SKM-1 (cell line): ENCODE data around the gene ATL3.
"Not testable (repeated sequence)": the region's sequence is repeated elsewhere in the genome, so short reads cannot be mapped to it uniquely, and the experiment has no call there.

Experiments
- DNase-seq: peaks from one replicate; lab custom pipeline; 2025; ENCODE audit not compliant: unreplicated experiment; lab: John Stamatoyannopoulos, UW

ATL3 gene

GRCh38 chr11:63622323-63622722 lies 48.9 kb downstream of the ATL3 start:
- DNase-seq = no peak

GRCh38 chr11:63621071-63621470 lies 50.1 kb downstream of the ATL3 start:
- DNase-seq = peak; percentile 75

- no peak for DNase-seq
These were observed 51.2 kb downstream of the ATL3 start for GRCh38 chr11:63619967-63620366.

- DNase-seq = not testable (repeated sequence)
These were observed 53.5 kb downstream of the ATL3 start for GRCh38 chr11:63617686-63618085.

DNA sequence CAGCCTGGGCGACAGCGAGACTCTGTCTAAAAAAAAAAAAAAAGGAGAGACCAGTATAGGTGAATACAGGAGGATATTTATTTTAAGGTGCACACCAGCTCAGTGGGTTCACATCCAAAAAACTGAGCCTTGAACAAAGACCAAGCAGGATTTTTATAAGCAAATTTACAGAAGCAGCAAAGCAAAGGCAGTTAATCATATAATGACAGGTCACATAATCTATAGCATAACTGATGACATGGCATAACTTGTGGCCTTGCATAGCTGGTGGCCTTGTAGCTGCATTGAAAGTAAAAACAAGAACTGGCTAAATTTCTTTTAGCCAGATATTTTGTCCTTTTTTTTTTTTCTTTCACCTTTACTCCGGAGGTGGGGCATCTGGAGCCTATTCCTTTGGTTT lies 54.2 kb downstream of the ATL3 start:
- DNase-seq = no peak

DNA sequence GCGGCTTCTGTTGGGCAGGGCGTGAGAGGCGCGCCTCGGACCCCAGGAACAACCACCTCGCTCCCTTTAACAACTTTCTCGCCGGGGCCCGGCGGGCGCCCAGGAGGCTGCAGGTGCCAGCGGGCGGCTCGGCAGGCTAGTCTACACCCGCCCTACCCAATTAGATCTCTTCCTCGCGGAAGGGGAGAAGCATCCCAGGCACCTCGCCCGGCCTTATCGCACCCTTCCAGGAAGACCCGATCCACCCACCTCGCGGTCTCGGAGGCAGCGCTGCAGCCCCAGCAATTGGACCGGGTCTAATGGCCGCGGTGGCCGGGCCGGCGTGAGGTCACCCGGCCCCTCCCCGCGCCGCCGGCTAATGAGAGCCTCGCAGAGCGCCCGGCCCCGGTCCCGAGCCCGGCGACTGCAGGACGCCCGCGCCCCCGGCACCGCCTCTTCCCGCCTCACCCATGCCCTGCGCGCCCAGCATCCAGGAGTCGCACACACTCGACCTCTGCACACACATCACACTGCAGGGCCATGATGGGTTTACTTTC lies 57.0 kb downstream of the ATL3 start, which contains the start of gene PLAAT3:
PLAAT3 (minus strand) TSS at position 298 of the 536 bp plus-strand sequence. CDS start 419 bp downstream, outside the sequence.
- DNase-seq = no peak

- DNase-seq = no peak
These were observed 57.5 kb downstream of the ATL3 start for GRCh38 chr11:63613517-63614135.

DNA sequence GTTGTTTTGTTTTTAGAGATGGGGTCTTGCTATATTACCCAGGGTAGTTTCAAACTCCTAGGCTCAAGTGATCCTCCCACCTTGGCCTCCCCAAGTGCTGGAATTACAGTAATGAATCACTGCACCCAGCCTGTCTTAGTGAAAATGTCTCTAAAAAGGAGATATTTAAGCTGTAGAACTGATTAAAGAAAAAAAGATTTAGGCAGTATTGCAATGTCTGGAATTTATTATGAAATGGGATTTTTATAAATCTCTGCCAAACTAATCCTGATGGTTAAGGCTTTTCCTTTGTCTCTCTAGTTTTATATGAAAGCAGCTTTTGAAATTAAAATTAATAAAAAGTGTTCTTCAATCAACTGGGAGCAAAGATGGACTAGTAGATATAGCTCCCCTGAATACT lies 59.0 kb downstream of the ATL3 start:
- DNase-seq = no peak

- DNase-seq = no peak
These were observed 59.8 kb downstream of the ATL3 start for GRCh38 chr11:63611395-63611747.

GRCh38 chr11:63610604-63611394 lies 60.4 kb downstream of the ATL3 start:
- no peak for DNase-seq

GRCh38 chr11:63609971-63610580 lies 61.1 kb downstream of the ATL3 start:
- no peak for DNase-seq

GRCh38 chr11:63609536-63609935 lies 61.6 kb downstream of the ATL3 start:
- DNase-seq = no peak

- DNase-seq = no peak
These were observed 62.5 kb downstream of the ATL3 start for GRCh38 chr11:63608353-63609345.

GRCh38 chr11:63603180-63603518 lies 68.0 kb downstream of the ATL3 start:
- DNase-seq = no peak

GRCh38 chr11:63602290-63603179 lies 68.6 kb downstream of the ATL3 start:
- not testable (repeated sequence) for DNase-seq

DNA sequence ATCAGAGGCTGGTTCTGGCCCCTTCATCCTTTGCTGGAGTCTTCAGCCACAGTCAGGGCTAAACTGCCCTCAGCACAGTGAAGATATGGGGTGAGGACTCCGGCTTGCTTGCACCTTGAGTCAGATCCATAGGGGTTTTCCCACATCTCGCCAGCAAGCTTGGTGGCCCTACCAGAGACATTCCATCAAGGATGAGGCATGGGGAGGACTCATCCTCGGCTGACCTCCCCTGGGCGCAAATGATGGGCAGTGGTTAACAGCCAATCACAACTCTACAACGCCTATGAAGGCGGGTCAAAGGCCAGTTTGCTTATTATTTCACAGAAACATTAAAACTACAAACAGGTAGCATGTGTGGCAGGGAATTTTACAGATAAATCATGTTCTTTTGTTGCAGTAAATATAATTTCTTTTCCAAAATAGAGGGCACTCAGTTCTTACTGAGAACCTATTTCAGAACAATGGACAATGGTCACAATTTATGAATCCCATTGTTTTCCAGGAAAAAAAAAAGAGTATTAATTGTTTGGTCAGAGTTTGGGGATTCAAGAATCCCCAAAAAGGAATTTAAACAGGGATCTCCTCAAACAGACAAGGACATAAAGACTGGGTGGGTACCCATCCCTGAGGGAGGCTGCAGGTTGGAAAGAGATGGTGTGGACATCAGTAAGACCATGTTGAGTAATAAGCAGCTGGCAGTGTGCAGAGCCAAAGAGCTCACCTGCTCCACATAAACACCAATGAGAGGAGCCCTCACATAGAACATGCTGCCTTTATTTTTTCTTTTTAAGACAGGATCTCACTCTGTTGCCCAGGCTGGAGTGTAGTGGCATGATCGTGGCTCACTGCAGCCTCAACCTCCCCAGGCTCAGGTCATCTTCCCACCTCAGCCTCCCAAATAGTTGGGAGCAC lies 71.7 kb downstream of the ATL3 start:
- DNase-seq = no peak

DNA sequence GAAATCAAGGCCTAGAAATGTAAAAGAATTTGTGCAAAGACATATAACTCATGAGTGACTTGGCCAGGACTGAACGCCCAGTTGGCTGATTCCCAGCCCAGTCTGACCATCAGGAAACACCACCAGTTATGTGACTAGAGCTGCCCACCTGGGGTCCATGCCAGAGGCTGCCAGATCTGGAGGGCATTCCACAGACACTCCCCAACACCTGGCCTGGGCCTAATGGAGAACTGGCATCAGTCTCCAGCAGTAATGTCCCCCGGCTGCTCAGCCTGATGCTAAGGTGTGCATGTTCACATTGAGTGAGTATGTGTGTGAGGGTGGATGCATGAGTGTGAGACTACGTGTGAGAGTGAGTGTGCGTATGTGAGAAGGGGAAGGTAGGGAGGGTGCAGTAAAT lies 72.6 kb downstream of the ATL3 start:
- DNase-seq = no peak

GRCh38 chr11:63595296-63595695 lies 75.9 kb downstream of the ATL3 start:
- no peak for DNase-seq

DNA sequence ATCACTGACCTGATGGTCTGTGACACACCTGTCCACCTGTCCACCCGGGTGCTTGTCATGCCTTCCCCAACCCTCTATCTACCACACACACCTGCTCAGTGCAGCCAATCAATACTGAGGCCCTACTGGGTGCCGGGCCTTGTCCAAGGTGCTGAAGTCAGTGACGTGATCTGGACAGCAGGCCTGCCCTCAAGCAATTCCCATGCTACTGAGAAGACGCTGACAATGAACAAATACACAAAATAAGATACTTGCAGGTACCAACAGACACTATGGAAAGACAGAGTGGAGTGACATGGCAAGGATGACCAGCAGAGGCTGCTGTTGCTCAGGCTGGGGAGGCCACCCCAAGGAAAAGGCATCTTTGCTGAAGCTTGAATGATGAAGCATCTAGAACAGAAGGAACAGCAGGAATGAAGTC lies 78.2 kb downstream of the ATL3 start:
- DNase-seq = peak; percentile 10
